Gastrocnemius medialis (tissue), 4 donors: ENCODE measurements around the gene VPS18. TPM values are rescaled to one million over a fixed set of nuclear protein-coding genes. Genes with fewer than 3 reads are reported as not detected.

Experiments used
- ATAC-seq, 2 donors: fragments of 150-250 bp; one replicate each; pipeline ENCODE4 v1.9.1; 2016
- DNase-seq, 2 donors: peaks; one replicate each; pipeline ENCODE4 v3.0.0-alpha.2; 2019
- H3K27ac ChIP-seq, 4 donors: fragments of 200-600 bp; sonication (generic); 1 replicate in 1 of 4; 2 replicates in 3 of 4; pipeline ENCODE4 v1.5.1; 2016 to 2018; ENCODE audit warnings: mild to moderate bottlenecking in 2 of 4, moderate library complexity in 1 of 4
- H3K27me3 ChIP-seq, 3 donors: fragments of 200-600 bp; sonication (generic) in 2 of 3; 1 replicate in 1 of 3; 2 replicates in 2 of 3; pipeline versions ENCODE4 v1.5.1 to v1.6.0; 2016 to 2019; ENCODE audit warnings: mild to moderate bottlenecking in 1 of 3, moderate library complexity in 1 of 3
- H3K36me3 ChIP-seq, 2 donors: fragments of 200-600 bp; sonication (generic) in 1 of 2; one replicate each; pipeline ENCODE4 v1.5.1; 2017 to 2018
- H3K4me1 ChIP-seq, 2 donors: fragments of 200-600 bp; sonication (generic) in 1 of 2; one replicate each; pipeline ENCODE4 v1.5.1; 2016 to 2017; ENCODE audit warnings: mild to moderate bottlenecking in 2 of 2
- H3K4me3 ChIP-seq, 4 donors: fragments of 200-600 bp; sonication (generic) in 3 of 4; 1 replicate in 1 of 4; 2 replicates in 3 of 4; pipeline ENCODE4 v1.5.1; 2016 to 2019; ENCODE audit warnings: mild to moderate bottlenecking in 2 of 4
- H3K9me3 ChIP-seq, 3 donors: fragments of 200-600 bp; sonication (generic) in 2 of 3; 1 replicate in 1 of 3; 2 replicates in 2 of 3; pipeline ENCODE4 v1.5.1; 2016 to 2019
- CTCF ChIP-seq, 5 experiments: fragments of 450-650 bp in 3 of 5; fragments of 200-600 bp in 2 of 5; sonication (generic) in 2 of 5; IDR thresholded peaks in 4 of 5; conservative IDR thresholded peaks in 1 of 5; 1 replicate in 4 of 5; 2 replicates in 1 of 5; pipeline ENCODE4 v1.5.1; 2016 to 2019; ENCODE audit warnings: antibody characterized with exemption in 5 of 5, mild to moderate bottlenecking in 3 of 5, moderate library complexity in 3 of 5
- POLR2A ChIP-seq, 2 donors: fragments of 450-650 bp; IDR thresholded peaks; one replicate each; pipeline ENCODE4 v1.6.1; 2017; ENCODE audit warnings: antibody characterized with exemption in 2 of 2, mild to moderate bottlenecking in 2 of 2, moderate library complexity in 2 of 2
- in situ Hi-C, 4 donors: fragments of 200-750 bp; cut with MboI; loops; one replicate each; pipeline versions ENCODE4 v1.15.0 to v1.8.0; 2017; ENCODE audit warnings: low sequenced_read_pairs in 4 of 4
- intact Hi-C: fragments of 100-400 bp; cut with DNase I; formaldehyde crosslinking; loops from one replicate; pipeline ENCODE4 v1.15.1; 2023; ENCODE audit warnings: low total_unique reads
- total RNA-seq, 4 donors: library from RNA; depleted of rRNA; stranded (reverse); fragments of >200 nt; gene quantifications; one replicate each; pipeline versions ENCODE4 v1.1.0 to v1.2.3, GENCODE V29; 2016

Gene VPS18
- total RNA-seq, 4 donors from 2014 or later: 18.5 to 26.1 (median 19.3) TPM

GRCh38 chr15:40899536-40900207 is 5.4 kb downstream of the VPS18 start:
- no peak overlapping the region for H3K27ac ChIP-seq
- DNase-seq: no peak
- H3K9me3 ChIP-seq: no peaks in the 10 kb centered on the region
- H3K4me3 ChIP-seq: no peak overlapping the region
- intact Hi-C loops: loop anchor here (10.0 kb wide), 1 partner anchor 95 kb away; the partner anchor contains the start of genes DNAJC17 and ZFYVE19
- ATAC-seq: no peak
- H3K36me3 ChIP-seq: peaks cover 0 to 58% of the 10 kb centered on the region in 2 donors
- H3K4me1 ChIP-seq: peaks cover 19 to 20% of the 10 kb centered on the region in 2 donors
- H3K27me3 ChIP-seq: no peaks in the 10 kb centered on the region
- TF ChIP-seq CTCF (IDR thresholded peaks at IDR 0.05 in 4 of 5, conservative IDR thresholded peaks at IDR 0.05 in 1 of 5): no peak
- in situ Hi-C loops: loop anchor here (5.0 to 25.0 kb wide), 7 partner anchors 125 to 387 kb away; partner anchors contain the start of genes KNL1 (in 2 of the 4), INO80 (in 1 of the 4) and RAD51 (in 1 of the 4)

- no peaks in the 10 kb centered on the region for H3K9me3 ChIP-seq
- ATAC-seq (no peak), DNase-seq (no peak)
- in situ Hi-C loops: loop anchor here (5.0 to 10.0 kb wide), 4 partner anchors 124 to 287 kb away; partner anchors contain the start of gene INO80 (in 1 of the 4)
- H3K27ac ChIP-seq: no peak overlapping the region
- no peak overlapping the region for H3K4me3 ChIP-seq
- peaks cover 0 to 58% of the 10 kb centered on the region in 2 donors for H3K36me3 ChIP-seq
- intact Hi-C loops: no loop called here
- peaks cover 12 to 13% of the 10 kb centered on the region in 2 donors for H3K4me1 ChIP-seq
- H3K27me3 ChIP-seq: no peaks in the 10 kb centered on the region
- TF ChIP-seq POLR2A (IDR thresholded peaks at IDR 0.05) (no peak), CTCF (IDR thresholded peaks at IDR 0.05 in 4 of 5, conservative IDR thresholded peaks at IDR 0.05 in 1 of 5) (no peak)
Measured at GRCh38 chr15:40900256-40901052, 6.2 kb downstream of the VPS18 start.

GRCh38 chr15:40901053-40901443 is 6.8 kb downstream of the VPS18 start:
- intact Hi-C loops: no loop called here
- no peak for TF ChIP-seq CTCF (IDR thresholded peaks at IDR 0.05 in 4 of 5, conservative IDR thresholded peaks at IDR 0.05 in 1 of 5)
- TF ChIP-seq POLR2A (IDR thresholded peaks at IDR 0.05): no peak
- peaks cover 10 to 14% of the 10 kb centered on the region in 2 donors for H3K4me1 ChIP-seq

GRCh38 chr15:40902605-40903561 is 8.6 kb downstream of the VPS18 start:
- no peak overlapping the region for H3K4me3 ChIP-seq
- TF ChIP-seq POLR2A (IDR thresholded peaks at IDR 0.05): no peak
- no peak for TF ChIP-seq CTCF (IDR thresholded peaks at IDR 0.05 in 4 of 5, conservative IDR thresholded peaks at IDR 0.05 in 1 of 5)
- no peak for ATAC-seq
- peaks cover 21 to 27% of the 10 kb centered on the region in 2 donors for H3K4me1 ChIP-seq
- in situ Hi-C loops: loop anchor here (5.0 to 10.0 kb wide), 4 partner anchors 122 to 284 kb away; partner anchors contain the start of gene INO80 (in 1 of the 4)
- H3K9me3 ChIP-seq: no peaks in the 10 kb centered on the region
- H3K27me3 ChIP-seq: no peaks in the 10 kb centered on the region
- peak overlapping the region in 1 of 4 donors; percentile 94 for H3K27ac ChIP-seq
- DNase-seq: no peak
- peaks cover 0 to 48% of the 10 kb centered on the region in 2 donors for H3K36me3 ChIP-seq
- intact Hi-C loops: no loop called here

More at GRCh38 chr15:40901053-40901443, 6.8 kb downstream of the VPS18 start:
- no peaks in the 10 kb centered on the region for H3K9me3 ChIP-seq
- no peak overlapping the region for H3K27ac ChIP-seq
- H3K27me3 ChIP-seq: no peaks in the 10 kb centered on the region
- no peak overlapping the region for H3K4me3 ChIP-seq
- in situ Hi-C loops: loop anchor here (5.0 to 10.0 kb wide), 4 partner anchors 124 to 286 kb away; partner anchors contain the start of gene INO80 (in 1 of the 4)
- no peak for DNase-seq
- H3K36me3 ChIP-seq: peaks cover 0 to 58% of the 10 kb centered on the region in 2 donors
- ATAC-seq: no peak
